Stimulated activated CD8-positive, alpha-beta memory T cell treated with anti-CD3 and anti-CD28 coated beads, Interleukin-4, amount 100 ng/mL, for 48 hours (primary cell): Measurements from ENCODE around the gene DNM2.
A peak's percentile ranks its signal among the peaks of the same experiment; 100 is the strongest.
"Not testable (repeated sequence)": the region's sequence is repeated elsewhere in the genome, so short reads cannot be mapped to it uniquely, and the experiment has no call there.

ENCODE experiments used
- DNase-seq: peaks from one replicate; pipeline ENCODE4 v3.0.0-alpha.2; 2020

DNM2 gene

DNA sequence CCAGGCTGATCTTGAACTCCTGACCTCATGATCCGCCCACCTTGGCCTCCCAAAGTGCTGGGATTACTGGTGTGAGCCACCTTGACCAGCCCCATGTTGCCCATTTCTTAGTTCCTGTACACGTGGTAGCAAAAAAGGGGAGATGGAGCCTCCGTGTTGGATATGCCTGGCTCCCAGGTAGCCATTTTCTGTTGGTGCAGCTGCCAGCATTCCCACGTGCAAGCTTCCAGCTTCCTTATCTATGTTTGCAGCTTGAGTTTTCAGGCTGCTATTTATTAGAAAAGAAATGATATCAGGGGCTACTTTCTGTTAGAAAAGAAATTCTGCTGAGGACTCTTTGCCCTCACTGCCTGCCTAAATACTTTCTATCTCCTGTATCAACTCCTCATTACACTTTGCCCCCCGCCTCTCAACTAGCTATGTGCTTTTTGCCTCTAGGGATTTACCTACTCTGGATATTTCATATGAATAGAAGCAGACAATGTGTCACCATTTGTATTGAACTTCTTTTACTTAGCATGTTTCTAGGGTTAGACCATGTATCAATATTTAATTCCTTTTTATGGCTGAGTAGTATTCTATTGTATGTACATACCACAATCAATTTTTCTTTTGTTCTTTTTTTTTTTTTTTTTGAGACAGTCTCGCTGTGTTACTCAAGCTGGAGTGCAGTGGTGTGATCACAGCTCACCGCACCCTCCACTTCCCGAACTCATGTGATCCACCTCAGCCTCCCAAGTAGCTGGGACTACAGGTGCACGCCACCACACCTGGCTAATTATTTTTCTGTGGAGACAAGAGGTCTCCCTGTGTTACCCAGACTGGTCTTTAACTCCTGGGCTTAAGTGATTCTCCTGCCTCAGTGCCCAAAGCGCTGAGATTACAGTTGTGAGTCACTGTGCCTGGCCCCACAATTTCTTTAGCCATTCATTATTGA lies 121.5 kb downstream of the DNM2 start:
- no peak for DNase-seq

DNA sequence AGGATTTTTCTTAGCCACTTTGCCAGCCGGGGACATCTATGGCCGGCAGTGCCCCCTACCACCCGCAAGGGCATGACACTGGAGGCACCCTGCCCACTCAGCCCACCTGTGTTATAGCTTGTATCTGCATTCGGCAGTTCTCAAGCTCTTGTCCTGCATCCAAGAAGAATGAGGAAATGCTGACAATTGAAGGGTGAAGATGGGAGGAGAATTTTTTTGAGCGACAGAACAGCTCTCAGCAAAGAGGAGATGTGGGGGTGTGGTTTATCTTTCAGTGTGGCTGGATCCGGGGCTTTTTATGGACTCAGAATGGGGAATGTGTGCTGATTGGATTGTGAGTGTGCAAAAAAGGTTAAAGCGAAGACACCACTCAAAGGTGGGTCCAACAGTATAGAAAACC lies 124.9 kb downstream of the DNM2 start:
- no peak for DNase-seq

DNA sequence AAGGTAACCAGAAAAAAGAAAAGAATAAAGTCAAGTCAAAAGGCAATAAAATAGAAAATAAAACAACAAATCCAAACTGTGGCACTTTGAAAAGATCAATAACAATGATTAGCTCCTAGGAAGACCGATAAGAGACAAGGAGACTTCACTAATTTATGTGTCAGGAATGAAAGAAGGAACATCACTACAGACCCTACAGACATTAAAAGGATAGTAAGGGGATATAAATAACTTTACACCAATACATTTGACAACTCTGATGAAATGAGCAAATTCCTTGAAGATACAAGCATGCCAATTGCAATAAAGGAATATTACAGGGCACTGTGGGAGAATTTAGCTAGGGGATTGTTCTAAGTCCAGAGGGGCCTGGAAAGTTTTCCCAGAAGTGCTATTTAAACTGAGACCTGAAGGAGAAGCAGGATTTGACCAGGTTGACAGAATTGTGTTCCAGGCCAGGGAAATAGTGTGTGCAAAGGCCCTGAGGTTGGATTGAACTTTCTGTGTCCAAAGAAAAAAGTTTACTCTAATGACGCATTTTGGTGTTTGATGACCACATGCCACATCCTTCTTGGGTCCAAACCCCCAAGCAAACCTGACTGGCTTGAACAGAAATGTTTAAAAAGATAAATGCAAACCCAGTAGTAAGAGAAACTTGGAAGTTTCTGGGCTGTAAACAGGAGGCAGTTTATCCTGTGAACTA lies 128.8 kb downstream of the DNM2 start:
- DNase-seq, result no peak

DNA sequence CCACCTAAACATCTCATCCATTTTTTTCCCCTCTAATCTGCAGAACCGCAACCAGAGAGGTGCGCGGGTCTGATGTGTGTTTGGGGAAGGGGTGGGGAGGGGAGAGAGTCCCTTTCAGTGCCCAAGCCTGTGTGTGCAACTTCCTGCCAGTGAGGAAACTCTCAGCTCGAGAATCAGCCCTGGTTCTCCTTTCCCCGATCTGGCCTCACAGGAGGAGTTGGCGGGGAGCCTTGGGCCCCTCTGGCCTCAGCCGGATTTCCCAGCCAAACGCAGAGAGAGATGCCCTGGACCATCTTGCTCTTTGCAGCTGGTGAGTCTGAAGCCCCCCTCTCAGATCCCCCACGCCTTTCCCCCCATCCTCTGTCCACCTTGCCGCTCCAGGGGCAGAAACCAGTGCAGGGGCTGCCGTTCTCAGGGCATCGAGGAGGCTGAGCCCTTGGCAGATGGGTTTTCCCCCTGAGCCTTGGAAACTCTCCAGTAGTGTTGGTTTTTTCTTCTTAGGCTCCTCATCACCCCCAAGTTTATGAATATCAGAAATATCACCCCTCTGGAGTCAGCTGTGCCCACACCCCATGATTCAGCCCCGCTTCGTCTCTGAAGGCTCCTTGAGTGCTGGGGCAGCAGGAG lies 130.5 kb downstream of the DNM2 start, which contains the start of gene C19orf38:
C19orf38 (plus strand) TSS at position 186 of the 627 bp plus-strand sequence; CDS start at position 280, 94 bp downstream.
- DNase-seq, result no peak

GRCh38 chr19:10850631-10851030 lies 132.8 kb downstream of the DNM2 start:
- no peak for DNase-seq

- DNase-seq, result no peak
Observed at GRCh38 chr19:10852098-10852800, 134.4 kb downstream of the DNM2 start.

DNA sequence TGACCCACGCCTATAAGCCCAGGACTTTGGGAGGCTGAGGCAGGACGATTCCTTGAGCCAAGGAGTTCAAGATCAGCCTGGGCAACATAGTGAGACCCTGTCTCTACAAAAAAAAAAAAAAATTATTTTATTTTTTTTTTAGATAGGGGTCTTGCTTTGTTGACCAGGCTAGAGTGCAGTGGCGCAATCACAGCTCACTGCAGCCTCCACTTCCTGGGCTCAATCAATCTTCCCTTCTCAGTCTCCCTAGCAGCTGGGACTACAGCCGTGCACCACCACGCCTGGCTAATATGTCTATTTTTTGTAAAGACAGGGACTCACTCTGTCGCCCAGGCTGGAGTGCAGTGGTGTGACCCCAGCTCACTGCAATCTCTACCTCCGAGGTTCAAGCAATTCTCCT lies 135.1 kb downstream of the DNM2 start:
- no peak for DNase-seq

DNA sequence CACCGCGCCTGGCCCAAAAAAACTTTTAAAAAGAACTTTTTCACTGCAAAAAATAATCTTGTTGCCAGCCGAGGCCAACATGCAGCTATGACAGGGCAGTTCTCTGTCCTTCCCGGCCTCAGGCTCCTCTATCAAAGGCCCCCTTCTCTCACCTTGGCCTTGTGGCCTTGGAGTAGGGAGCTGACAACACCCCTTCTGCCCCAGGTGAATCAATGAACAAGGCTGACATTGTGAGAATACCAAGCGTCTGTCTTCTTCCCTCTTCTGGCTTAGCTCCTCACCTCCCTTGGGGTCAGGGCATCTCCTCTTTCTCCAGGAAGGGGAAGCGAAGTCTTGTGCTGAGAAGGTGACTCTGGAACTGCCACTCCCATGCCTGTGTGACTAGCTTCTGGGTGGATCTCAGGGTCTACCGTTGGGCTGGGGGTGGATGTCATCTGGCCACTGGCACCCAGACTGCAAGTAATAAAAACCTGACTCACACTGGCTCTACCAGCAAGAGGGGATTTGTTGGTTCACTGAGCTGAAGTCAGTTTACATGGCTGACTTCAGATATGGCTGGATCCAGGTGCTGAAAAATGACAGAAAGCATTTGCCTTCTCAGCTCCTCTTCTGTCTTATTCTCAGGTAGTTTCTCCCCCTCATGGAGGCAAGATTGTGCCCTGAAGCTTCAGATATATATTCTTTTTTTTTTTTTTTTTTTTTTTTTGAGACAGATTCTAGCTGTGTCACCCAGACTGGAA lies 136.6 kb downstream of the DNM2 start:
- DNase-seq, result no peak

DNA sequence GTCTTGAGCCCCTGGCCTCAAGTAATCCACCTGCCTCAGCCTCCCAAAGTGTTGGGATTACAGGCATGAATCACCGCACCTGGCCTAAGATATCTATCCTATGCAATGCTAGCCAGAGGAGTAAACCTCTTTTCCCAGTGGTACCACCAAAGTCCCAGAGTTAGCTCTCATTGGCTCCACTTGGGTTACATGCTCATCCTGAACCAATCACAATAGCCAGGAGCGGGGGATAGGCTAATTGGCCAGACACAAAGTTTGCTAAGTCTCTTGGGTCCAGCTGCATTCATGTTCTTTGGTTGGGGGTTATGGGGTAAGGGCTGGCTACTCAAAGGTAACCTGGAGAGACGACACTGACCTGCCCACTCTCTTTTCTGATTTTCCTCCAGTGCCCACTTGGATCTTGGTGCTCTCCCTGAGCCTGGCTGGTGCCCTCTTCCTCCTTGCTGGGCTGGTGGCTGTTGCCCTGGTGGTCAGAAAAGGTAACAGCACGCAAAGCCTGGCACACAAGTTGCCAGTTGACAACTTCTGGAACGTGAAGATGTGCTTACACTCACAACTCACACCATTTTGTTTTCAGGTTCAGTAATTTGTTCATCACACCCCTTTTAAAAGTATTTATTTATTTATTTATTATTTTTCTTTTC lies 138.1 kb downstream of the DNM2 start:
- DNase-seq, result peak; percentile 52

DNA sequence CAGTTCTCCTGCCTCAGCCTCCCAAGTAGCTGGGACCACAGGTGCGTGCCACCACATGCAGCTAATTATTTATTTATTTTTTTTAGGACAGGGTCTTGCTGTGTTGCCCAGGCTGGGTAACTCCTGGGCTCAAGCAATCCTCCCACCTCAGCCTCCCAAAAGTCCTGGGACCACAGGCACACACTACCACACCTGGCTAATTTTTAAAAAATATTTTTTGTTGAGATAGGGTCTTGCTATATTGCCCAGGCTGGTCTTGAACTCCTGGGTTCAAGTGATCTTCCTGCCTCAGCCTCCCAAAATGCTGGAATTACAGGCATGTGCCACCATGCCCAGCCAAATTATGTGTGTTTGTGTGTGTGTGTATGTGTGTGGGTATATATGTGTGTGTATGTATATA lies 139.0 kb downstream of the DNM2 start:
- not testable (repeated sequence) for DNase-seq

DNA sequence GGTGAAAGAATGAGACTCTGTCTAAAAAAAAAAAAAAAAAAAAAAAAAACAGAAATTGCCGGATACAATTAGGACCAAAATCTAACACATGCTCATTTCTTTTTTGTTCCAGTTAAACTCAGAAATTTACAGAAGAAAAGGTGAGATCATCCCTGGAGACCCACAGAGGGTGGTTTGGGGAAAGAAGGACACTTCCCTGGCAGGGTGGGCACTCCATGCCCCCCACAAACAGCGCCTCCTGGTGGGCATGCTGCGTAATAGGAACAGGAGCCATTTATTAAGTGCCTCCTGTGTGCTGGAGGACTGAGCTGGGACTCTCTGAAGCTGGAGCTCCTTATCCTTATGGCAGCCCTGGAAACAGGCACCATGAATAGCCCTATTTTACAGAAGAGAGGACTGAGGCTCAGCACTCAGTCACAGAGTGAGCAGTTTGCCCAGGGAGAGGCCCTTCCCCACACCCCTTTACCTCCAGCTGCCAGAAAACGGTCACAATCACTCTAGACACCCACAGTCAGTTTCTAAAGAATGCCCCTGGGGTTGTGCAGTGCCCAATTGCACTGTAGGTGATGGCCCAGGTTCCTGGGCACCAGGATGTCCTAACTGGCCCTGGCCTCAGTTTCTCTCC lies 140.4 kb downstream of the DNM2 start:
- peak; percentile 72 for DNase-seq

- DNase-seq, result peak; percentile 64
Observed at GRCh38 chr19:10861103-10861651, 143.3 kb downstream of the DNM2 start.

DNA sequence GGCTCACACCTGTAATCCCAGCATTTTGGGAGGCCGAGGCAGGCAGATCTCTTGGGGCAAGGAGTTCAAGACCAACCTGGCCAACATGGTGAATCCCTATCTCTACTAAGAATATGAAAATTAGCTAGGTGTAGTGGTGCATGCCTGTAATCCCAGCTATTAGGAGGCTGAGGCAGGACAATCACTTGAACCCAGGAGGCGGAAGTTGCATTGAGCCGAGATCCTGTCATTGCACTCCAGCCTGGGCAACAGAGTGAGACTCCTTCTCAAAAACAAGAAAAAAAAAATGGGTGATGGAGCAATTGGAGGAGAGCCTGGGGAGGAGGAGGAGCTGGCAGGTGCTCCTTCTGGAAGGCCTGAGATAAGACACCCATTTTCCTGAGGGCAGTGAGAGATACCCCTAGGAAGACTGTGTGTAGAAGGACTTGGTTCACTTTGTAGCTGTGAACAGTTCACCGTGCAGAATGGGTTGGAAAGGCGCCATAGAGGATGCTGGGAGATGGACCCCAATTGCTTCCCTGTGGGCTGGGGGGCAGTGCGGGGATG lies 144.8 kb downstream of the DNM2 start:
- DNase-seq, result no peak

DNA sequence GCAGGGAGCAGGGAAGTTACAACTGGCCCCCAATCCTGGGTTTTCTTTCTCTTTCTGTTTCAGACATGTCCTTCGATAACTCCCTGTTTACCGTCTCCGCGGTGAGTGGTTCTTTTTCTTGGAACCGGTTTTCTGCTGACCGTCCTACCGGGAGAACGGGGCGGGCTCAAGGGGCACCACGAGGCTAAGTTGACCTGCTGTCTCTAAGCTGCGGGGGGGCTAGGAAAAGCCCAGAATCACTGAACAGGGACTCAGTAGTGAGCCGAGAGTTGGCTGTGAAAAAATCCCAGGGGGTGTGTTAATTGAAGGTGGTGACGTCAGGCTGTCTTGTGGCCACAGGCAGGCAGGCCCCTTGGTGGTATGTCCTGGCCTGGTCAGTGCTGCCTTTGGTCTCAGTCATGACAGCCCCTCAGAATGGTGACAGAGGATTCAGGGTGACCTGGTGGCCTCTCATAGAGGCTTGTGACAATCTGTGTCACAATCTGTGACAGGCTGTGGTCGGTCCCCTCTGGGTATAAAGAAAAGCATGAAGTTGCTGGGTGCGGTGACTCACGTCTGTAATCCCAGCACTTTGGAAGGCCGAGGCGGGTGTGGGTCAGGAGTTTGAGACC lies 145.3 kb downstream of the DNM2 start:
- no peak for DNase-seq

DNA sequence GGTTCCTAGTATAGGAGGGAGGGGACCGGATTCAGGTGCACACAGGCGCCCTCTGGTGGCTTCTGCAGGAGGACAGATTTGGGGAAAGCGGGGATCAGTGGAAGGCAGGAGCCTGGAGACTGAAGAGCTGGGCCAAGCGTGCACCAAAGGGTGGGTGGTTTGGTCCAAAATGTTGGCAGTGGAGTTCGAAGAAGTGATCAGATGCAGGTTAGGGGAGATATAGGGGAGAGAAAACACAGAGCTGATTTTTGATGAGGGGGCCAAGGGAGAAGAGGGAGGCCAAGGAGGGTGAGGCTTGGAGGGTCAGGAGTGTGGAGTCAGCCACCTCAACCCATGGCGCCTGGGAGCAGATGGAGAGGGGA lies 146.6 kb downstream of the DNM2 start:
- DNase-seq, result peak; percentile 92

GRCh38 chr19:10866495-10866894 lies 148.6 kb downstream of the DNM2 start:
- DNase-seq, result no peak

- DNase-seq, result no peak
Observed at GRCh38 chr19:10868872-10869547, 151.1 kb downstream of the DNM2 start.

- not testable (repeated sequence) for DNase-seq
Observed at GRCh38 chr19:10869872-10870311, 152.0 kb downstream of the DNM2 start.

- no peak for DNase-seq
Observed at GRCh38 chr19:10870501-10870954, 152.6 kb downstream of the DNM2 start.
